Hematopoietic multipotent progenitor cell treated with erythropoietin and hydrocortisone succinate and interleukin-3 and kit ligand, for 6 days (in vitro differentiated cells): ENCODE results near the gene GATA5.

Experiments
- DNase-seq: peaks from one replicate; pipeline ENCODE4 v3.0.0-alpha.2; 2015

The GATA5 gene

DNA sequence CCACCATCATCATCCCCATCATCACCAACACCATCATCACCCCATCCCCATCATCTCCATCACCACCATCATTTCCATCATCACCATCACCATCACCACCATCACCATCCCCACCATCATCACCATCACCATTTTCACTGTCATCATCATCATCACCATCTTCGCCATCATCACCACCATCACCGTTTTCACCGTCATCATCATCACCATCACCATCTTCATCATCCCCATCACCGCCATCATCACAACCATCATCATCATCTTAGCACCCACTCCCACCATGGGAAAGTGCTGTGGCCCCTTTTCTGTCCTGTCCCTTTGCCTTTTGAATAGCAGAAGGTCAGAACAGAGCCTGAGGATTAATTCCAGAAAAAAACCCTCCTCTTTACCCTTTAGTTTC, 28.5 kb upstream of the GATA5 start:
- no peak for DNase-seq

DNA sequence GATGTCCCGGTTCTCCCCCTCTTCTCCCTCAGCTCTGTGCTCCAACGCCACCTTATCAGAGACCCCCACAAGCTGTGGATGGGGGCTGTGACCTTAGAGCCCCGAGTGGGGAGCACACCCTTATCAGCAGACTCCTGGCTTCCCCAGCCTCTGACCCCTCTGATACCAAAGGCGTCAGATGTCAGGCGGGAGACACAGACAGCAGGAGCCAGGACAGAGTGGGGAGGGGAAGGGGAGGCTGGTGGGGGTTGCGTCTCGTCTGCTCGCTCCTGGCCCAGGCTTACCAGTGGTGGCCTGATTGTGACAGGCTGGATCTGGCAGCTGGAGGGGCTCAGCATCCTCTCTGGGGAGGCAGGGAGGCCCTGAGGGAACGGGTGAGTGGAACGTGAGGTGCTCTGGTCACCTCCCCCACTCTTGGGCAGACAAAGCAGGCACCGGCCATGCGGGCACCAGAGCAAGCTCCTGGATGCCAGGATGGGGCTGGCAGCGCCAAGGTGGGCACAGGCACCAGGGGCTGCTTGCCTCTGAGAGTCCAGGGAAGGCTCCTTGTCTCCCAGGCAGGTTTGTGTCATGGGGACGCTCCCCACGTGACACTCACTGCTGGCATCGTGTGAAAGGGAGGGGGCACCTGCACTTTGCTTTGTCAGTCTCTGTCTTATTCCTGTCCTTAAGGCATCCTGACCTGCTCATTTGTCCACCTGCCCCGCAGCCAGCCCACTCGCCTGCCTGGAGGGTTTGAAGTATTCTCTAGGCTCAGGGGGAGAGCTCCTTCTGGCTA, 27.8 kb upstream of the GATA5 start:
- peak; percentile 80 for DNase-seq

DNA sequence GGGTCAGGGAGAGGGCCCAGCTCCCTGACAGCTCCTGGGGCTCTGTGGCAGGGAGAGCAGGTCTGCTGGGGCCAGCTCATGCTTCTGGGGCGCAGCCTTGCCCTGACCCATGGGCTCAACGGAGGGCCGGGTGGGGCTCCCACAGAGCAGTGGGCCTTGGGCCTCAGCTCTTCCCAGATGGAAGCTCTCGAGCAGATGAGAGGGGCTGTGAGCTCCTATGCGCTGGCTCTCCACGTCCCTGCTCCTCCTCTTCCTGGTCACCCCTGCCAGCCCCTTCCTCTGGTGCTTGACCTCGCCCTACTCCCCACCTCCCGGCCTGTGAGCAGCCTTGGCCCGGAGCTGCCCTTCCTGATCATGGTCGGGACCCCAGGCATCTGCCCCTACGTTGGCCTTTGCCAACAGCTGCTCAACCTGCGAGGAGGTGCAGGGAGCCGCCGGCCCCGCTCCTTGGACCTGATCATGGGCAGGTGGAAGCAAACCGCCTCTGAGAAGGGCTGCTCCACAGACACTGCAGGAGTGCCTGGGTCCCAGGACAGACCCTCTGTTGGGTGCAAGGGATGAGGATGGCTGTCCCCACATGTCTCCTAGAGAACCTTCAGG, 26.8 kb upstream of the GATA5 start:
- DNase-seq, result no peak

DNA sequence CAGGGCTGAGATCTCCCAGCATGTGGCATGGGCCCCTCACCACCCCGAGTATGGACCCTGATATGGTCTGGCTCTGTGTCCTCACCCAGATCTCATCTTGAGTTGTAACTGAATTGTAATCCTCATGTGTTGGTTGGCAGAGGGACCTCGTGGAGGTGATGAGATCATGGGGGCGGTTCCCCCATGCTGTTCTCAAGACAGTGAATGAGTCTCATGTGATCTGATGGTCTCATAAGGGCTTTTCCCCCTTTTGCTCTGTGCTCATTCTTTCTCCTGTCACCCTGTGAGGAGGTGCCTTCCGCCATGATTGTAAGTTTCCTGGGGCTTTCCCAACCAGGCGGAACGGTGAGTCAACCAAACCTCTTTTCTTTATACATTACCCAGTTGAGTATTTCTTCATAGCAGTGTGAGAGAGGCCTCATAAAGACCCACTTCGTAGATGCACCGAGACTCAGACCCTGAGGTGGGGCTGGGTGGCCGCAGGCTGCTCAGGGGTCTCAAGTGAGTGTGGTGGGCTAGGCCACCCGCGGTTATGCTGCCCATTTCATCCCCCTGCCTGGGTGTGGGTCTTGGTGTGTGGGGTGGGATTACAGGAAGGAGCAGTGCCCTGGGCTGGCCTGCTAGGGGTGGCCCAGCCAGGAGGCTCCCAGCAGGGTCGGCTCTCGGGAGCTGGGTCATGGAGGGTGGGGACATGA, 26.2 kb upstream of the GATA5 start:
- DNase-seq, result peak; percentile 89

DNA sequence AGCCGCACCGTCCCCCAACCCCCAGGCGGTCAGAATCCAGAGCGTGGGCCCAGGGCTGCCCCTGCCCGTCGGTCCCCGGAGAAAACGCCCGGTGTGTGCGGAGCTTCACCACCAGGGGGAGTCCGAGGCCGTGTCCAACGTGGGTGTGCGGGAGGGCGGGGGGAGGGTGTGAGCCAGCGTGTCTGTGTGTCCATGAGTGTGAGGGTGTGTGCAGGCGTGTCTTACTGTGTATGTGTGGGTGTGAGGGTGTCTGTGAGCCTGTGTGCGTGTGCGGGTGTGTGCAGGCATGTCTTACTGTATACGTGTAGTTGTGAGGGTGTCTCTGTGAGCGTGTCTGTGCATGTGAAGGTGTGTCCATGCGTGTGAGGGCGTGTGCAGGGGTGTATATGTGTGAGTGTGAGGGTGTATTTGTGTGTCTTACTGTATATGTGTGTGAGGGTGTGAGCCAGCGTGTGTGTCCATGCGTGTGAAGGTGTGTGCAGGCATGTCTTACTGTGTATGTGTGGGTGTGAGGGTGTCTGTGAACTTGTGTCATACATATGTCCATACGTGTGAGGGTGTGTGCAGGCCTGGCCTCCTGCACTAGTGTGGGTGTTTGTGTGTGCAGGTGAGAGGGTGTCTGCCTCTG, 24.6 kb upstream of the GATA5 start:
- peak; percentile 88 for DNase-seq

DNA sequence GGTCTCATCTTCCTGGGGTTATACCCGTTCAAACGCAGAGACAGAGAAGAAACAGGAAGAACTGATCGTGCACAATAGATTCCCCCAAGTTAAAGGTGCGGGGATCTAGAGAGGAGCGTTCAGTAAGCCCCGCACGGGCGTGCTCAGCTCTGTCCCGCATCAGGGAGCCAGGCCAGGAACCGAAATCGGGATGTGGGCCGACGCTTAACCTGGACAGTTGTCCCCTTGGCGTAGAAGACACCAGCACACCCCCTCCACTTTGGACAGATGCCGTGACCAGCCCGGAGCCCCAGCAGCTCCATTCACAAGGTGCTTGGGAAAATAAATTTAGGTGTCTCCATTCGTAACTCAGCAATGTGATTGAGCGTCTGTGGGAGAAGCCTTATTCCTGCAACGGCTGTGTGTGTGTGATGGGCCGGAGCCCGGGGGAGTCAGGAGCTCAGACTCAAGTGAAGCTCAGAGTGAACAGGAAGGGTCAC, 24.0 kb upstream of the GATA5 start:
- DNase-seq, result no peak

DNA sequence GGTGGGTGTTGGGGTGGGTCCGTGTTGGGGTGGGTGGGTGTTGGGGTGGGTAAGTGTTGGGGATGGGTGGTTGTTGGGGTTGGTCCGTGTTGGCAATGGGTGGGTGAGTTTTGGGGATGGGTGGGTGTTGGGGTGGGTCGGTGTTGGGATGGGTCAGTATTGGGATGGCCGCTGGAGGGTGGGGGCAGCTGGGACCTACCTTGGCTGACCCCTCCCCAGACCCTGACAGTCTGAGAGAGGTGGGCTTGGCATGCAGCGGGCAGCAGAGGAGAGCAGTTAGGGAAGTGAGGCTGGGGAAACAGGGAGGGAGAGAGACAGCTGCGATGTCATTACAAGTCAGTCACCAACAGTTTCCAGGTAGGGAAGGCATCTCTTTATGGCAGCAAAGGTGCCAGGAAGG, 23.1 kb upstream of the GATA5 start:
- DNase-seq, result no peak

DNA sequence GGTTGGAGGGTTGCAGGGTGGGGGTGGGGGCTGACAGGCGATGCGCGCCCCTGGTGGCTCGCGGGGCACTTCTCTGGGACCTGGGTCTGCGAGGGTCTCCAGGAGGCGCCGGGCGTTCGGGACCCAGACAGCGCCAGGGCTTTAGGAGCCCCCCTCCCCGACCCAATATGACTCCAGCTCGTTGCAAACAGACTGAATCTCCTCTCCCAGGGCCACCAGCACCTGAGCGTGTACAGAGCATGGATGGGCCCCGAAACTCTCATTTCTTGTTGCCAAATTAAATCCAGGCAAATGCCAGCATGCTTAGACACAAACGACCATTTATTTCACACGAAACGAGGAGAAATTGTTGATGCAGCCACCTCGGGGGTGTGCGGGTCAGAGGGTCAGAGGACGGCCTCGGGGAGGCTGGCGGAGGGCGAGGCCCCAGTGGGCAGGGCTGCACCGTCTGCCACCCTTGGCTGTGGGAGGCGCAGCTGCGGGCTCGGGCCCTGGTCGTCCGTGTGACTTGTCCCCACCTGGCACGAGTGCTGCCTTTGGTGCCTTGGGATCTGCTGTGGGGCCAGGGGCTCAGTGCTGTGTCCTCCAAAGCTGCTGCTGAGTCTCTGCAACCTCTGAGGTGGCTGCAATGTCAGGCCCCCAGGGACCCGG, 20.9 kb upstream of the GATA5 start:
- DNase-seq, result peak; percentile 61

DNA sequence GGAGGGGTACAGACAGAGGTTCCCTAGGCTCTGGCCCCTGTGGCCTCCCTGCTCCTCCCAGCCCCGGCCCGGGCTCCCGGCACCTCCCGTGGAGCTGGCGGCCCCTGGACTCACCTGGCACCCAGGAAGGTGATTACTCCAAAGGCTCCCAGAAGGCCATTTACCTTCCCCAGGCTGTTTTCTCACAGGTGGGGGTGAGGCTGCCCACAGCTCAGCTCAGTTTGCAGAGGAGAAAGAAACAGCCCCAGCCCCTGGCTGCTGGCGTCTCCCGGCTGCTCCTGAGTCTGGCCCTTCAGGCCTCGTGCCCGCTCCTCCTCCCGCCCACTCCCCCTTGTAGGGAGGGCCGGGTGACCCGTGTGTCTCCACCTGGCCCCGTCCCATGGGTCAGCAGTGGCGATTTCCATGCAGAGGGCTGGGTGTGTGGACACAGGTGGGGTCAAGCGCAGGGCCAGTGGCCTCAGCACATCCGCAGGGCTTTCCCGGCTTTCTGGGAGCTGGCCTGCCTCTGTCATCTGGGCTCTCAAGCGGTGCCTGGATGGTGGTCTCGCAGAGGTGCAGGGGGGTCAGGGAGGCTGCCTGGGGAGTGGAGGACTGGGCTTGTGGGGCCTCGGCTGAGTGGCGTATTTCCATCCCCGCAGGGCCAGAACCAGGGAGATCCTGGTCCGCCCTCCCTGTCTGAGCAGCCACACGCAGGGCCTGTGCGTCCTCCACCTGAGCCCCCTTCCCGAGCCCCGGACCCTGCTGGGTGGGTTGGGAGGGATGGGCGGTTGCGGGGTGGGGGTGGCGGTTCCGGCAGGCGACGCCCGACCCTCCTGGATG, 20.2 kb upstream of the GATA5 start:
- DNase-seq, result no peak

DNA sequence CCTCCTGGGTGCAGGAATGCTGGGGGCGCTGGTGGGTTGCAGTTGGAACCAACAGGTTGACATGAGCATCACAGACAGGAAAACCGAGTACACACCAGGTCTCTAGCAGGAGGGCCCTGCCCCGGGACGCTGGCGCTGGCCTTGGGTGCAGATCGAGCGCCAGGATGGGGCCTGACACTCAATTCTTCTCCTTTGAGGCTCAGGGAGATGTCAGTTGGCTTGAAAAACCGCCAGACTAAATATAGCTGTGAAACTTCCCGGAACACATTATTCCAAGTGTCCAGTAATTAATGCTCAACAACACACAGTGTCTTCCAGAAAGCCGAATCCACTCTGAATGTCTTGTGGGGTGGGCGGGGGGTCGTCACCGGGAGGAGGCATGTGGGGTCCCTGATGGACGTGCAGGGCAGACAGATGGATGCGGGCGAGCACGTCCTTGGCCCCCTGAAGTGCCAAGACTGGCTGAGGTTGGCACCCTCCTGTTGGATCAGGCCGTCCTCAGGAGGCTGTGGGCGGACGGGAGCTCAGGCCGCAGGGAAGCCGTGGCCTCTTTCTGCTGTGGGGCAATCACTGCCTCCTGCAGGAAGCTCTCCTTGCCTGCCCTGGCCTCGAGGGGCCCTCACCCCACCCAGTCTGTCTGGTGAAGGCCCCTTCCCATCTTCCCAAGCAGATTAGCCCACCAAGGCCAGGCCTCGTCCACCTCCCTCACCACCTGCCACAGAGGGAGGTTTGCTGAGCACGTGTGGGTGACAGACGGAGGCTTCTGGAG, 19.4 kb upstream of the GATA5 start:
- DNase-seq, result no peak

DNA sequence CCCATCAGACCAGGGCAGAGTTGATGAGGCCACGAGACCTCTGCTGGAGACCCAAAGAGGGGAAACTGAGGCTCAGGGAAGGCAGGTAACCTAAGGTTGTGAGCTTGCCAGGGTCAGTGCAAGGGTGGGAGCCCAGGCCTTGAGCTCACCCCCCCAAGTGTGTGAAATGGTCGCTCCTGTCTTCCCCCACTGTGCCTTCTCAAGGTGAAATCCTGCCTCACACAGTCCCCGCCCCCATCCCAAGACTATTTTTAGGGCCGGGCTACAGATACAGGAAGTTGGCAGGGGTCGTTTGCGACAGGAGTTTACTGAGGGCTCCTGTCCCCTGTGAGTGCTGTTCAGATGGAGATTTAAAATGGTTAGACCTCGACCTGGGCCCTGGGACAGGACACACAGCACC, 18.7 kb upstream of the GATA5 start:
- no peak for DNase-seq

DNA sequence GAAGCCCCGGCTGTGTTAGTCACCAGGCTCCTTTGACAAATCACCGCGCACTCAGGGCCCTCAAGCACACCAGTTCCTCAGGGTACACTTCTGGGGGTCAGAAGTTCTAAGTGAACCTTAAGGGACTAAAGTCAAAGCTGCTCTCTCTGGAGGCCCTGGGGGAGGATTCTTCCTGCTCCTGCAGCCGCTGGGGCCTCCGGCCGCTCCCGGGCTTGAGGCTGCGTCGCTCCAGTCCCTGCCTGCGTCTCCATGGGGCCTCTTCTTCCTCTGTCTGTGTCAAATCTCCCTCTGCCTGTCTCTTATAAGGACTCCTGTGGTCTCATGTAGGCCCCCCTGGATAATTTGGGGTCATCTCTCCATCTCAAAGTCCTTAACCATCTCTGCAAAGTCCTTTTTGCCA, 18.1 kb upstream of the GATA5 start:
- DNase-seq, result no peak

DNA sequence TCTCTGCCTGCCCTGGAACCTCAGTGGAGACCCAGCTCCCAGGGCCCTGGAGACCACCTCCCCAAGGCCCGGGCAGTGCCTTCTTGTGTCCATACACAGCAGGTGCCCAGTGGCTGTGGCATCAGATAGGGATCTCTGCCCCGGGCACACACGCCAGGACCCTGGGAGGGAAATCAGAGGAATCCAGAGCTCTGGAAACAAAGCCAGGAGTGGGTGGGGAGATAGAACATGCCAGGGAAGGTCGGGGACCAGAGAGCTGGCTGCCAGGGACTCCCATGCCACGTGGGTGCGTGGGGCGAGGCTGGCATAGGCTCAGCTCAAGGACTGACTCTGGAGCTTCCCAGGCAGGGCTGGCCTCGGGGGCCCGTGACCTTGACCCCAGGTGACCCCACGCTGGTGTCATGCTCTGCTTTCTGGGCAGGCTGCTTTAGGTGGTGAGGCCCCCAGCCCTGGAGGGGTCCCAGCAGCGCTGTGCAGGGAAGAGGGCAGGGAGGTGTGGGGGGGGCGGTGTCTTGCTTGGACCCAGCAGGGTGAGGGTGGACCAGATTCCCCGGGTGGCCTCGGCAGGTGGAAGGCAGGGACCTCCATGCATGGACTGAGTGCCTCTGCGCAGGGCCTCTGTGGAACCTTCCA, 17.6 kb upstream of the GATA5 start:
- no peak for DNase-seq

DNA sequence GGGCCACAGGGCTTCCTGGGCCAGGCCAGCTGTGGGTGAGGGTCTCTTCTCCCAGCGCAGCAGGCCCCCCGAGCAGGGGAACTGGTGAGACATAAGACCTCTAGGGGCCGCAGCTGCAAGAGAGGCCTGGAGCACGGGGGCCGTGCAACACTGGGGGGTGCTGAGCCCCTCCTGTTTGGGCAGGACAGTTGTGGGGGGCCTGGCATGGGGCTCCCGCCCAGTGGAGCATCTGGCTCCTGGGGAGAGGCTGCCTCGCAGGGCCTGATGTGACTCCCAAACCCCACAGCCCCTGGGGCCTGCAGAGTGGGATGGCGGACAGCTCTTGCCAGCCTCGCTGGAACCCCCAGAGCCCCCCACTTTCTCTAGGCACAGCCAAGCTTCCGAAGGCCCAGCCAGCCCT, 16.9 kb upstream of the GATA5 start:
- DNase-seq, result no peak

DNA sequence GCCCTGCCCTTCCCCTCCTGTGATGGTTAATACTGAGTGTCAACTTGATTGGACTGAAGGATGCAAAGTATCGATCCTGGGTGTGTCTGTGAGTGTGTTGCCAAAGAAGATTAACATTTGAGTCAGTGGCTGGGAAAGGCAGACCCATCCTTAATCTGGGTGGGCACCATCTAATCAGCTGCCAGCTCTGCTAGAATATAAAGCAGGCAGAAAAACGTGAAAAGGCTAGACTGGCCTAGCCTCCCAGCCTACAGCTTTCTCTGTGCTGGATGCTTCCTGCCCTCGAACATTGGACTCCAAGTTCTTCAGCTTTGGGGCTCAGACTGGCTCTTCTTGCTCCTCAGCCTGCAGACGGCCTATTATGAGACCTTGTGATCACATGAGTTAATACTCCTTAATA, 15.0 kb upstream of the GATA5 start:
- peak; percentile 63 for DNase-seq

DNA sequence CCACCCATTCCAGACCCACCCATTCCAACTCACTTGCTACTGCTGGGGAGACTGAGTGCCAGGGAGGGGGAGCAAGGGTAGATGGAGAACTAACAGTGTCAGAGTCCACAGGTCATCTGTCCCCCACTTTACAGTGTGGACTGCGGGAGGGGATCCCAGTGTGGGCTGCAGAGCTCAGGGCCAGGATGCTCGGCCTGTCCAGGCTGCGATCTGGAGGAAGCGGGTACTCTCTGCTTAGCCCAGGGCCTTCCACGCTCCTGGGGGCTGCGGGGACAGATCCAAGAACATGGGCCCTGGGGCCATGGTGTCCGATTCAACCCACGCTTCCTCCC, 14.1 kb upstream of the GATA5 start:
- no peak for DNase-seq

DNA sequence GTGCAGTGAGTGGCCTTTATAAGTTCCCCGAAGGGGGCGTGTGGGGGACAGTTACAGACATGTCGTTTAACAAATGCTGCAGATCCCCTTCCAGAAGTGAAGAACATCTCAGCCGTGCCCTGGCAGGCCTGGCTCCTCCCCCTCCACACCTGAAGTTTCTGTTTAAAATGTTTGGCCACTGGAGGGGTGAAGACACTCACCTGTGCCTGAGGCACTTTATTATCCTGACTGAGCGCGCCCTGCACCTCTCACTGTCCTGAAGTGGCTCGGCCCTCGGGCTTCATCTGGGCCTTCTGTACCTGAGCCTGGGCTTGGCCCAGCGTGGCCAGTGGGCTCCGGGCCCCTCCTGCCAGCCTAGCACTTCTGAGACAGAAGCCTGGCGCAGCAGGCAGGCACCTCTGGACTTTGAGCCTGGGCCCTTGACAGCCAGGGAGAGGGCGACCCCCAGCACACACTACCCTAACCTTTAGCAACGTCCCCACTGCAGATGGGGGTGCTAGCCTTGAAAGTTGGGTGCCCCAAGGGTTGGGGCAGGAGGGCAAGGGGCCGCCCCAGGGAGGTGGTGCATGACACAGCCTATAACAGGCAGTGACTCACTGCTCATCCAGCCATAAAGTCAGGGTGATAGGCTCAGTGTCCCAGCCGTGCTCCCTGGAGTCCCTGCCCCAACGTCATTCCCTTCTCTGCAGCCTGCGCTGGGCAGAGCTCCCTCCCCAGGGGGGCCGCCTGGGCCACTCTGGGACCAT, 13.6 kb upstream of the GATA5 start:
- DNase-seq, result peak; percentile 75

DNA sequence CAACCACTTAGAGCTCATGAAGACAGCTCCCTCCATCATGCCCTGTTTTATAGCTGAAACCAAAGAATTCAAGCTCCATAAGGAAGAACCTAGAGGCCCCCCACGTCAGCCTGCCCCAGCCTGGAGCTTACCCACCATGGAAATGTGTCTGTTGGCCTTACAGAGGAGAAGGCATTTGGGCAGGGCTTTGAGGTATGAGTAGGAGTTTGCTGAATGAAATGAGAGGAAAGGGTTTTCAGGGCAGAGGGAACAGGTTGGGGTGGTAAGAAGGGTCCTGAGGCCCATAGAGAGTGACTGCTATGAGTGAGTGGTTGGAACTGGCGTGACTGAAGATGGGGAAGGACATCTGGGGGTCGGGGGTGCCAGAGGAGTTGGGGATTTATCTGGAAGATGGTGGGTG, 12.7 kb upstream of the GATA5 start:
- no peak for DNase-seq

DNA sequence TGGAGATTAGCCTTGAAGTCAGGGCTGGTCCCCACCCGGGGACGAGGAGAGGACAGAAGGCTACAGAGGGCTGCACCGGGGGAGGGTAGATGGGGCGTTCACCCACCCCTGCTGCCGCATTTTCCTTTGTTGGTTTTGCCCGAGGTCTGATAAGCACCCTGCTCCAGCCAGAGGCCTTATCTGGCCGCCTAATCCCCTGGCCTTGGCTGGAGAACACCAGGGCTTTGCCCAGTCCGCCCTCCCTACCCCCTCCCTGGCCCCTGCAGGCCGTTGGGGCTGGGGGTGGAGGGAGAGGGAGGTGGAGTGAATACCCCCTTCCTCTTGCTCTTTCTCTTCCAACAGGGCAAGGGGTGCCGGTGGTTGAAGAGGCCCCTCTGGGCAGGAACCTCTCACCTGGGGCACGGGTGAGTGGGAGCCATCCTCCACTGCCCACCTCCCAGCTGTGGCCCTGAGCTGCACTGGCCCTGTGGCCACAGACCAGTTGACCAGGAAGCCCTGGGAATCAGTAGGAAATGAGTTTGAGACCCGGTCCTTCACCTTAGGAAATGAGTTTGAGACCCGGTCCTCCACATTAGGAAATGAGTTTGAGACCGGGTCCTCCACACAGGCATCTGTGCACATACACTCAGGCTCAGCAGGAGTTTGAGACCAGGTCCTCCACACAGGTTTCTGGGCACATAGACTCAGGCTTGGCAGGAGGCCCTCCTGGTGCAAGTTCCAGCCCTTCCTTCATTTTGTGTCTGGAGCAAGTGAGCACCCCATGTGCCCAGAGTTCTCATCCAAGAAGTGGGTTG, 12.0 kb upstream of the GATA5 start:
- peak; percentile 98 for DNase-seq
